WERI-Rb-1 (cell line): ENCODE data around the gene GTPBP2.
"Not testable (repeated sequence)": the region's sequence is repeated elsewhere in the genome, so short reads cannot be mapped to it uniquely, and the experiment has no call there.

Experiments
- DNase-seq: peaks from one replicate; pipeline ENCODE4 v3.0.0-alpha.2; 2020
- H3K27ac ChIP-seq: fragments of 250-450 bp; sonication (Bioruptor Pico); 2 replicates; pipeline ENCODE4 v1.5.1; 2020; ENCODE audit warnings: mild to moderate bottlenecking, moderate library complexity
- H3K27me3 ChIP-seq: fragments of 250-450 bp; sonication (Bioruptor Pico); 2 replicates; pipeline ENCODE4 v1.5.1; 2021; ENCODE audit warnings: mild to moderate bottlenecking, low read depth, moderate library complexity; ENCODE audit not compliant: insufficient read depth, severe bottlenecking
- H3K36me3 ChIP-seq: fragments of 250-450 bp; sonication (Bioruptor Pico); 2 replicates; pipeline ENCODE4 v1.5.1; 2020; ENCODE audit warnings: mild to moderate bottlenecking, moderate library complexity
- H3K4me3 ChIP-seq: 2 replicates; pipeline ENCODE4 v1.5.1; 2011; ENCODE audit warnings: low read depth, mild to moderate bottlenecking, control low read depth, low read length
- H3K9me3 ChIP-seq: fragments of 250-450 bp; sonication (Bioruptor Pico); 2 replicates; pipeline ENCODE4 v1.5.1; 2021; ENCODE audit warnings: mild to moderate bottlenecking, moderate library complexity; ENCODE audit not compliant: severe bottlenecking
- TF ChIP-seq, protein P1 (sequence below): IDR thresholded peaks from 2 replicates; pipeline ENCODE4 v1.5.1; 2011; ENCODE audit warnings: low read depth, mild to moderate bottlenecking, control low read depth, inconsistent platforms, low read length

GTPBP2 gene

DNA sequence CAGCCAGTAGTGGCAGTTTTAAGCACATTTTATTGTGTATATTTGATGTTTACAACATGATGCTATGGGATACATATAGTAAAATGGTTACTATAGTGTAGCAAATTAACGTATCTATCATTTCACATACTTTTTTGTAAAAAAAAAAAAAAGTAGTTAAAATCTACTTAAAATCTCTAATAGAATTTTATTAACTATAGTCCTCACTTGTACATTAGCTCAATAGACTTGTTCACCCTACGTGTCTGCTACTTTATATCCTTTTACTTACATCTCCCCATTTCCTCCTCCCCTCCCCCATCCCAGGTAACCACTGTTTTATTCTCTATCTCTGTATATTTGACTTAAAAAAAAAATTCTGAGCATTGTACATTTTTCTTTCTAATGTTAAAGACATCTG, 23.0 kb downstream of the GTPBP2 start:
- no peak for DNase-seq
- TF ChIP-seq, protein P1, sequence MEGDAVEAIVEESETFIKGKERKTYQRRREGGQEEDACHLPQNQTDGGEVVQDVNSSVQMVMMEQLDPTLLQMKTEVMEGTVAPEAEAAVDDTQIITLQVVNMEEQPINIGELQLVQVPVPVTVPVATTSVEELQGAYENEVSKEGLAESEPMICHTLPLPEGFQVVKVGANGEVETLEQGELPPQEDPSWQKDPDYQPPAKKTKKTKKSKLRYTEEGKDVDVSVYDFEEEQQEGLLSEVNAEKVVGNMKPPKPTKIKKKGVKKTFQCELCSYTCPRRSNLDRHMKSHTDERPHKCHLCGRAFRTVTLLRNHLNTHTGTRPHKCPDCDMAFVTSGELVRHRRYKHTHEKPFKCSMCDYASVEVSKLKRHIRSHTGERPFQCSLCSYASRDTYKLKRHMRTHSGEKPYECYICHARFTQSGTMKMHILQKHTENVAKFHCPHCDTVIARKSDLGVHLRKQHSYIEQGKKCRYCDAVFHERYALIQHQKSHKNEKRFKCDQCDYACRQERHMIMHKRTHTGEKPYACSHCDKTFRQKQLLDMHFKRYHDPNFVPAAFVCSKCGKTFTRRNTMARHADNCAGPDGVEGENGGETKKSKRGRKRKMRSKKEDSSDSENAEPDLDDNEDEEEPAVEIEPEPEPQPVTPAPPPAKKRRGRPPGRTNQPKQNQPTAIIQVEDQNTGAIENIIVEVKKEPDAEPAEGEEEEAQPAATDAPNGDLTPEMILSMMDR = no peak
- Histone ChIP-seq H3K27me3 (no peaks in the 10 kb centered on the region), H3K9me3 (no peaks in the 10 kb centered on the region), H3K4me3 (no peak overlapping the region), H3K36me3 (peaks cover 98% of the 10 kb centered on the region), H3K27ac (no peak overlapping the region)

DNA sequence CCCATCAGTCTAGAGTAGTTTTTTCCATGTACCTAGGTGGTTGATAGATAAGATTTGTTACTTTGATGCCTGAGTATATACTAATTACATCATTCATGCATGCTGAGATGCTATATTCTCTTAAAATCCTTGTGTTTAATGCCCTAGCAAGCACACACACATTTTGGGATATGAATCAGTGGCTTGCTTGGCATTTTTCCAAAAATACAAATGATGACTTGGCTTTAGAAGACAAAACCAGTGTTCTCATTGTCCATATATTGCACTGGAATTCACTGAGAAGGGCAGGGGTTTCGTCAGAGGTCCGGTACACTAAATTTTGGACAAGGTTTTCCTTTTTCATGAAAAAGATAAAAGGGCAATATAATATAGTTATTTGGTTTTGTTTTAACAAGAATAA, 24.9 kb downstream of the GTPBP2 start:
- DNase-seq = no peak
- H3K36me3 ChIP-seq = peaks cover 99% of the 10 kb centered on the region
- H3K4me3 ChIP-seq = no peak overlapping the region
- no peaks in the 10 kb centered on the region for H3K27me3 ChIP-seq
- TF ChIP-seq, protein P1 = no peak
- no peak overlapping the region for H3K27ac ChIP-seq
- H3K9me3 ChIP-seq = no peaks in the 10 kb centered on the region

GRCh38 chr6:43600595-43600994, 28.5 kb downstream of the GTPBP2 start:
- no peak for DNase-seq
- Histone ChIP-seq H3K27me3 (no peaks in the 10 kb centered on the region), H3K36me3 (peaks cover 89% of the 10 kb centered on the region), H3K4me3 (no peak overlapping the region), H3K27ac (no peak overlapping the region), H3K9me3 (no peaks in the 10 kb centered on the region)
- TF ChIP-seq, protein P1 = no peak

DNA sequence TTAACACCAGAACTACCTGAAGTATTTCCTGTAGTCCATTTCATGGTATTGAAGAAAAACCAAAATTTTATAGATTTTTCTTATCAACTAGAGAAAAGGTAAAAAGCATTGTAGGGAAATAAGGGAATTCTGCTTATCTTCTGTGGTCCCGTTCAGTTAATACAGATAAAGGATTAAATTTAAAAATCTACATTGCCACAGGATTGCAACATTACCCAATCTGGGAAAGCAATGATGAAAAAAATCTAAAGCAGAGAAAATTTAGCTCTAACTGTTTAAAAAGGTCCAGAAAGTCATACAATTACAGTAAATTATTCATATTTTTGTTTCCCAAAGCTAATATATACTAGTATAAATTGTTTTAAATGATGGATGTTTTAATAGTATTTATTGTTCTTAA, 35.1 kb downstream of the GTPBP2 start:
- Histone ChIP-seq H3K9me3 (no peaks in the 10 kb centered on the region), H3K4me3 (no peak overlapping the region), H3K36me3 (peaks cover 81% of the 10 kb centered on the region), H3K27ac (no peak overlapping the region), H3K27me3 (no peaks in the 10 kb centered on the region)
- no peak for DNase-seq
- TF ChIP-seq, protein P1 = no peak

- DNase-seq, H3K27me3 ChIP-seq, H3K4me3 ChIP-seq, H3K9me3 ChIP-seq, H3K27ac ChIP-seq: not testable (repeated sequence)
- peaks cover 94% of the 10 kb centered on the region for H3K36me3 ChIP-seq
Observed at GRCh38 chr6:43589564-43589963, 39.5 kb downstream of the GTPBP2 start.

- no peak for DNase-seq
- H3K4me3 ChIP-seq = no peak overlapping the region
- no peaks in the 10 kb centered on the region for H3K27me3 ChIP-seq
- H3K36me3 ChIP-seq = peaks cover 95% of the 10 kb centered on the region
- TF ChIP-seq, protein P1 = no peak
- H3K27ac ChIP-seq = no peak overlapping the region
- no peaks in the 10 kb centered on the region for H3K9me3 ChIP-seq
Observed at GRCh38 chr6:43588194-43588593, 40.9 kb downstream of the GTPBP2 start.
